IMR-90 (cell line): ENCODE data around the gene TRIM41. TPM values are rescaled to one million over a fixed set of nuclear protein-coding genes. Genes with fewer than 3 reads are reported as not detected.

Source experiments
- ATAC-seq: fragments of 200-7000 bp; cut with Tn5 transposase; 2 replicates; pipeline ENCODE4 v1.9.1; 2020; ENCODE audit warnings: low read depth, mild to moderate bottlenecking, moderate library complexity
- BruUV-seq: library from RNA; stranded (reverse); fragments of 400-500 nt; replicated peaks from 2 replicates; lab custom pipeline; 2021; lab: Mats Ljungman, UMichigan
- CTCF ChIA-PET: fragments of 300-600 bp; formaldehyde crosslinking; extraction: SDS; loops from one replicate; lab custom pipeline; 2021; ENCODE audit warnings: antibody characterized with exemption; lab: Yijun Ruan, JAX
- POLR2A ChIA-PET: fragments of 300-600 bp; sonication (Branson Sonifier 250); formaldehyde crosslinking; loops from one replicate; lab custom pipeline; 2022; ENCODE audit warnings: antibody characterized with exemption; ENCODE audit not compliant: unreplicated experiment; lab: Charles Lee
- DNase-seq: peaks from one replicate; pipeline ENCODE4 v3.0.0; 2013
- H2AFZ ChIP-seq: replicated peaks from 2 replicates; pipeline ENCODE3; 2013; ENCODE audit warnings: low read length, mild to moderate bottlenecking; ENCODE audit not compliant: poor library complexity
- H2AK5ac ChIP-seq: 2 replicates; pipeline ENCODE4 v1.6.1; 2013; ENCODE audit warnings: low read depth, low read length, inconsistent platforms
- H2AK9ac ChIP-seq: replicated peaks from 2 replicates; pipeline ENCODE3; 2013; ENCODE audit warnings: mild to moderate bottlenecking, low read depth, low read length, moderate library complexity; ENCODE audit not compliant: poor library complexity
- H2BK120ac ChIP-seq: 2 replicates; pipeline ENCODE4 v1.6.1; 2013; ENCODE audit warnings: low read depth, low read length, inconsistent platforms
- H2BK15ac ChIP-seq: 3 replicates; pipeline ENCODE4 v1.6.1; 2013; ENCODE audit warnings: low read depth, low read length, inconsistent platforms
- H2BK20ac ChIP-seq: 2 replicates; pipeline ENCODE4 v1.6.1; 2013; ENCODE audit warnings: low read depth, mild to moderate bottlenecking, inconsistent platforms, low read length, moderate library complexity
- H2BK5ac ChIP-seq: 2 replicates; pipeline ENCODE4 v1.6.1; 2013; ENCODE audit warnings: mild to moderate bottlenecking, low read depth, low read length, inconsistent platforms; ENCODE audit not compliant: poor library complexity, severe bottlenecking
- H3K14ac ChIP-seq: replicated peaks from 2 replicates; pipeline ENCODE4 v1.6.1; 2013; ENCODE audit warnings: low read depth, low read length, inconsistent platforms
- H3K18ac ChIP-seq: 2 replicates; pipeline ENCODE4 v1.6.1; 2013; ENCODE audit warnings: low read depth, low read length, control low read depth
- H3K23ac ChIP-seq: 2 replicates; pipeline ENCODE4 v1.6.1; 2013; ENCODE audit warnings: low read depth, low read length, inconsistent platforms
- H3K27ac ChIP-seq: 2 replicates; pipeline ENCODE4 v1.5.1; 2013; ENCODE audit warnings: mild to moderate bottlenecking, control low read depth, low read length; ENCODE audit not compliant: insufficient read depth
- H3K27me3 ChIP-seq: 2 replicates; pipeline ENCODE4 v1.6.1; 2013; ENCODE audit warnings: low read length; ENCODE audit not compliant: control insufficient read depth, insufficient read depth
- H3K36me3 ChIP-seq: 2 replicates; pipeline ENCODE4 v1.6.1; 2013; ENCODE audit warnings: low read length, mixed read lengths; ENCODE audit not compliant: control insufficient read depth, insufficient read depth
- H3K4ac ChIP-seq: 2 replicates; pipeline ENCODE4 v1.6.1; 2013; ENCODE audit warnings: low read depth, low read length, inconsistent platforms
- H3K4me1 ChIP-seq: 2 replicates; pipeline ENCODE4 v1.6.1; 2013; ENCODE audit warnings: low read length, mixed read lengths; ENCODE audit not compliant: control insufficient read depth, insufficient read depth
- H3K4me2 ChIP-seq: 2 replicates; pipeline ENCODE4 v1.6.1; 2013; ENCODE audit warnings: low read depth, mild to moderate bottlenecking, control low read depth, low read length, moderate library complexity
- H3K4me3 ChIP-seq: 2 replicates; pipeline ENCODE4 v1.5.1; 2013; ENCODE audit warnings: low read depth, mild to moderate bottlenecking, control low read depth, low read length, moderate library complexity; ENCODE audit not compliant: insufficient read depth
- H3K56ac ChIP-seq: 2 replicates; pipeline ENCODE4 v1.6.1; 2013; ENCODE audit warnings: low read length, inconsistent platforms; ENCODE audit not compliant: insufficient read depth; ENCODE audit errors: extremely low read depth
- H3K79me1 ChIP-seq, 2 experiments: 2 replicates each; pipeline ENCODE4 v1.6.1; 2013; ENCODE audit warnings: low read length in 2 of 2, inconsistent platforms in 1 of 2, low read depth in 1 of 2
- H3K9ac ChIP-seq: 2 replicates; pipeline ENCODE4 v1.6.1; 2013; ENCODE audit warnings: low read depth, low read length, control low read depth
- H3K9me1 ChIP-seq: 2 replicates; pipeline ENCODE4 v1.6.1; 2013; ENCODE audit warnings: low read length, inconsistent platforms; ENCODE audit not compliant: insufficient read depth
- H3K9me3 ChIP-seq: 2 replicates; pipeline ENCODE4 v1.6.1; 2013; ENCODE audit warnings: low read length; ENCODE audit not compliant: control insufficient read depth, insufficient read depth
- H4K20me1 ChIP-seq: 2 replicates; pipeline ENCODE4 v1.6.1; 2013; ENCODE audit warnings: low read length, inconsistent platforms; ENCODE audit not compliant: insufficient read depth
- H4K5ac ChIP-seq: 2 replicates; pipeline ENCODE4 v1.6.1; 2013; ENCODE audit warnings: mild to moderate bottlenecking, low read depth, low read length, control low read depth
- H4K8ac ChIP-seq, 2 experiments: 2 replicates each; pipeline ENCODE4 v1.6.1; 2013; ENCODE audit warnings: low read depth in 2 of 2, low read length in 2 of 2, control low read depth in 1 of 2, inconsistent platforms in 1 of 2
- H4K91ac ChIP-seq: 2 replicates; pipeline ENCODE4 v1.6.1; 2013; ENCODE audit warnings: low read depth, low read length, inconsistent platforms; ENCODE audit not compliant: insufficient read depth
- BHLHE40 ChIP-seq: fragments of 150-350 bp; IDR thresholded peaks from 2 replicates; pipeline ENCODE4 v1.6.1; 2016; ENCODE audit warnings: mild to moderate bottlenecking, low read depth, low read length
- CEBPB ChIP-seq: IDR thresholded peaks from 2 replicates; pipeline ENCODE4 v1.6.1; 2012; ENCODE audit warnings: low read depth, low read length, improper control_type of control experiment
- MAZ ChIP-seq: IDR thresholded peaks from 2 replicates; pipeline ENCODE4 v1.6.1; 2012; ENCODE audit warnings: low read depth, mild to moderate bottlenecking, low read length, improper control_type of control experiment, moderate library complexity, borderline replicate concordance
- POLR2A ChIP-seq: IDR thresholded peaks from 2 replicates; pipeline ENCODE4 v1.6.1; 2012; ENCODE audit warnings: mild to moderate bottlenecking, low read depth, low read length
- WGBS, 2 experiments: methylation state at CpG; one replicate each; pipeline versions ENCODE4 v1.1.5 to v1.1.7; 2013; ENCODE audit warnings: missing lambda C conversion rate in 2 of 2; ENCODE audit not compliant: insufficient read length in 1 of 2; ENCODE audit errors: extremely low coverage in 2 of 2; 5-methylcytosine and 5-hydroxymethylcytosine counted together
- dilution Hi-C: fragments of 300-500 bp; cut with HindIII; formaldehyde crosslinking; loops from one replicate; pipeline ENCODE4 v1.14.3; 2018; ENCODE audit warnings: low sequenced_read_pairs; ENCODE audit not compliant: unreplicated experiment
- in situ Hi-C: fragments of 300-500 bp; cut with MboI; formaldehyde crosslinking; loops from 3 replicates; pipeline ENCODE4 v1.14.3; 2019; ENCODE audit warnings: low sequenced_read_pairs, inconsistent platforms, mixed read lengths
- intact Hi-C: fragments of 100-400 bp; cut with micrococcal nuclease; formaldehyde crosslinking; loops from 2 replicates; pipeline ENCODE4 v1.10.0; 2022
- polyA plus RNA-seq, 3 experiments: library from polyadenylated mRNA; depleted of rRNA; stranded (reverse); fragments of >200 nt; gene quantifications; 2 replicates each; pipeline ENCODE4 v1.2.3, GENCODE V29; 2012; ENCODE audit warnings: low replicate concordance in 1 of 3
- total RNA-seq: library from RNA; depleted of rRNA; stranded (reverse); fragments of >200 nt; gene quantifications from 2 replicates; pipeline ENCODE4 v1.2.3, GENCODE V29; 2012

Gene TRIM41
- total and polyA plus RNA-seq, 2 of the 4 experiments (the other 2 are of a cell fraction), result 5.9 to 15.7 TPM

- Histone ChIP-seq H3K4ac (no peak overlapping the region), H3K4me3 (no peak overlapping the region), H4K5ac (no peak overlapping the region), H3K4me1 (no peaks in the 10 kb centered on the region), H3K36me3 (peaks cover 77% of the 10 kb centered on the region), H3K9ac (no peak overlapping the region), H4K91ac (no peak overlapping the region), H4K8ac (no peak overlapping the region), H3K9me3 (no peaks in the 10 kb centered on the region), H3K14ac (no peak overlapping the region), H2BK20ac (no peak overlapping the region), H3K4me2 (no peak overlapping the region), H2AK5ac (no peak overlapping the region), H2AFZ (peak overlapping the region; percentile 19), H2AK9ac (peak overlapping the region; percentile 50), H2BK120ac (no peak overlapping the region), H2BK5ac (no peak overlapping the region), H2BK15ac (no peak overlapping the region), H3K18ac (no peak overlapping the region), H4K20me1 (peaks cover 63% of the 10 kb centered on the region), H3K27ac (no peak overlapping the region), H3K56ac (no peak overlapping the region), H3K23ac (no peak overlapping the region), H3K9me1 (peaks cover 6% of the 10 kb centered on the region), H3K79me1 (peaks cover 17 to 40% of the 10 kb centered on the region in 2 experiments), H3K27me3 (no peaks in the 10 kb centered on the region)
- no TSS peak for BruUV-seq
- TF ChIP-seq CEBPB (no peak), POLR2A (peak; percentile 15; the same call in 1 of the 2 replicates), MAZ (no peak), BHLHE40 (no peak)
- in situ Hi-C loops, result no loop called here
- peak; percentile 30 for ATAC-seq
- POLR2A ChIA-PET, result interaction anchor here (0.6 kb wide), 1 partner anchor 10 kb away, joined by 4 read pairs; no protein-coding TSS in a partner anchor
- 93% methylated on average over 13 of the region's 22 CpGs; no CpG with 5 or more reads in 1 of the 2 experiments for WGBS, 2 experiments
- CTCF ChIA-PET, result interaction anchor here (0.6 kb wide), 1 partner anchor 1396 kb away, joined by 3 read pairs; no protein-coding TSS in a partner anchor
- no peak for DNase-seq
- intact Hi-C loops, result no loop called here
- dilution Hi-C loops, result no loop called here
Observed at GRCh38 chr5:181234455-181235306, 11.6 kb downstream of the TRIM41 start.
